WTC11 (cell line): ENCODE results near the gene TEP1. TPM values are rescaled to one million over a fixed set of nuclear protein-coding genes. Genes with fewer than 3 reads are reported as not detected.
A peak's percentile ranks its signal among the peaks of the same experiment; 100 is the strongest.

Experiments used
- IRF2 ChIP-seq: sonication (generic); formaldehyde crosslinking; IDR thresholded peaks from 2 replicates; pipeline ENCODE4 v1.8.0; 2022; ENCODE audit warnings: low read depth, missing genetic modification reagents, borderline replicate concordance
- JUN ChIP-seq: sonication (generic); formaldehyde crosslinking; IDR thresholded peaks from 2 replicates; pipeline ENCODE4 v1.8.0; 2023; ENCODE audit warnings: mild to moderate bottlenecking, missing genetic modification reagents
- MXD4 ChIP-seq: fragments of 250-450 bp; sonication (Bioruptor Pico); IDR thresholded peaks from 2 replicates; pipeline ENCODE4 v1.8.0; 2021; ENCODE audit warnings: mild to moderate bottlenecking, moderate library complexity, borderline replicate concordance
- NR1H2 ChIP-seq: sonication (generic); formaldehyde crosslinking; IDR thresholded peaks from 2 replicates; pipeline ENCODE4 v1.9.0; 2021; ENCODE audit warnings: mild to moderate bottlenecking, moderate library complexity, missing genetic modification reagents
- SMAD3 ChIP-seq: sonication (generic); formaldehyde crosslinking; IDR thresholded peaks from 2 replicates; pipeline ENCODE4 v1.8.0; 2022; ENCODE audit warnings: missing genetic modification reagents, mild to moderate bottlenecking, borderline replicate concordance
- TCF7 ChIP-seq: sonication (generic); formaldehyde crosslinking; IDR thresholded peaks from 2 replicates; pipeline ENCODE4 v1.8.0; 2022; ENCODE audit warnings: mild to moderate bottlenecking, low read depth, missing genetic modification reagents, moderate library complexity
- ZNF232 ChIP-seq: sonication (generic); formaldehyde crosslinking; IDR thresholded peaks from 2 replicates; pipeline ENCODE4 v1.8.0; 2022; ENCODE audit warnings: mild to moderate bottlenecking, missing genetic modification reagents
- total RNA-seq: library from RNA; stranded (reverse); gene quantifications from 3 replicates; pipeline ENCODE4 v1.2.3, GENCODE V29; 2021
- TF ChIP-seq, protein P1 (sequence below): sonication (generic); formaldehyde crosslinking; IDR thresholded peaks from 2 replicates; pipeline ENCODE4 v1.8.1; 2022; ENCODE audit warnings: mild to moderate bottlenecking, moderate library complexity, missing genetic modification reagents
- TF ChIP-seq, protein P2 (sequence below): sonication (generic); formaldehyde crosslinking; IDR thresholded peaks from 2 replicates; pipeline ENCODE4 v1.8.1; 2023; ENCODE audit warnings: mild to moderate bottlenecking, missing genetic modification reagents, borderline replicate concordance
- TF ChIP-seq, protein P3 (sequence below): sonication (generic); formaldehyde crosslinking; IDR thresholded peaks from 2 replicates; pipeline ENCODE4 v1.8.0; 2022; ENCODE audit warnings: mild to moderate bottlenecking, missing genetic modification reagents
- TF ChIP-seq, protein P4 (sequence below): fragments of 250-450 bp; sonication (Bioruptor Pico); IDR thresholded peaks from 2 replicates; pipeline ENCODE4 v1.9.0; 2021; ENCODE audit warnings: mild to moderate bottlenecking
- TF ChIP-seq, protein P5 (sequence below): sonication (generic); formaldehyde crosslinking; IDR thresholded peaks from 2 replicates; pipeline ENCODE4 v1.8.0; 2022; ENCODE audit warnings: missing genetic modification reagents
- TF ChIP-seq, protein P6 (sequence below): fragments of 250-450 bp; sonication (Bioruptor Pico); conservative IDR thresholded peaks from 2 replicates; pipeline ENCODE4 v1.9.0; 2021; ENCODE audit warnings: mild to moderate bottlenecking
- TF ChIP-seq, protein P7 (sequence below): sonication (generic); formaldehyde crosslinking; IDR thresholded peaks from 2 replicates; pipeline ENCODE4 v1.8.1; 2023; ENCODE audit warnings: mild to moderate bottlenecking, moderate library complexity, missing genetic modification reagents
- TF ChIP-seq, protein P8 (sequence below): sonication (generic); formaldehyde crosslinking; IDR thresholded peaks from 2 replicates; pipeline ENCODE4 v1.8.0; 2023; ENCODE audit warnings: missing genetic modification reagents, mild to moderate bottlenecking, borderline replicate concordance
- TF ChIP-seq, protein P9 (sequence below): fragments of 200-600 bp; IDR thresholded peaks from 2 replicates; pipeline ENCODE4 v1.8.0; 2022; ENCODE audit warnings: antibody characterized with exemption

Gene TEP1
- total RNA-seq, 1 experiment from 2014 or later: 16.0 TPM

DNA sequence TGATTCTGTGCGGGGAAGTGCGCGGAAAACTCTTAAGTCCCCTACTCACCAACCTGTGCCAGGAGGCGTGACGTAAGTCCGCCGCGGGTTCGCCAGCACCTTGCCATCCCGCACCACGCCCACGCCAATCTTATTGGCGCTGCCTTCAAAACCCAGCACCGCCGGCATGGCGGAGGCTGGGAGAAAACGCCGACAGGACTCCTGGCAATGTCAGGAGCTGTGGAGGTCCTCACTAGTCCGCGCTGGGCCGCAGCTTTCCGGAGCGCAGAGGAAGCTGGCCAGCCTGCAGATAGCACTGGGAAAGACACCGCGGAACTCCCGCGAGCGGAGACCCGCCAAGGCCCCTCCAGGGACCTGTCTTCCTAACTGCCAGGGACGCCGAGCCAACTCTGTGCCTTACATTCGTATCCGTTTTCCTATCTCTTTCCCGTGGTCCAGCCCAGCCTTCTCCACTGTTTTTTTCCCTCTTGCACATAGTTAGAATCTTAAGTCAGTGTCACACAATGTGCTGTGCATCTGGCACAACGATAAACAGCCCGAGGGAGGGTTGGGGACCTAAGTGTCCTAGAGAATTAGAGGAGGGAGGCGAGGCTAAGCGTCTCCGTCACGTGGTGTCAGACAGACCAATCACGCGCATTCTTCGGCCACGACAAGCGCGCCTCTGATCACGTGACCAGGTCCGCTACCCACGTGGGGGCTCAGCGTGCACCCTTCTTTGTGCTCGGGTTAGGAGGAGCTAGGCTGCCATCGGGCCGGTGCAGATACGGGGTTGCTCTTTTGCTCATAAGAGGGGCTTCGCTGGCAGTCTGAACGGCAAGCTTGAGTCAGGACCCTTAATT lies 41.4 kb upstream of the TEP1 start, which contains the start of the genes APEX1 and OSGEP (continued):
- no peak for TF ChIP-seq MXD4 (CRISPR knock-in tag)
- TF ChIP-seq, protein P1, sequence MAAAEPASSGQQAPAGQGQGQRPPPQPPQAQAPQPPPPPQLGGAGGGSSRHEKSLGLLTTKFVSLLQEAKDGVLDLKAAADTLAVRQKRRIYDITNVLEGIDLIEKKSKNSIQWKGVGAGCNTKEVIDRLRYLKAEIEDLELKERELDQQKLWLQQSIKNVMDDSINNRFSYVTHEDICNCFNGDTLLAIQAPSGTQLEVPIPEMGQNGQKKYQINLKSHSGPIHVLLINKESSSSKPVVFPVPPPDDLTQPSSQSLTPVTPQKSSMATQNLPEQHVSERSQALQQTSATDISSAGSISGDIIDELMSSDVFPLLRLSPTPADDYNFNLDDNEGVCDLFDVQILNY (CRISPR knock-in tag): no peak; the same call in 1 of the 2 replicates
- TF ChIP-seq, protein P2, sequence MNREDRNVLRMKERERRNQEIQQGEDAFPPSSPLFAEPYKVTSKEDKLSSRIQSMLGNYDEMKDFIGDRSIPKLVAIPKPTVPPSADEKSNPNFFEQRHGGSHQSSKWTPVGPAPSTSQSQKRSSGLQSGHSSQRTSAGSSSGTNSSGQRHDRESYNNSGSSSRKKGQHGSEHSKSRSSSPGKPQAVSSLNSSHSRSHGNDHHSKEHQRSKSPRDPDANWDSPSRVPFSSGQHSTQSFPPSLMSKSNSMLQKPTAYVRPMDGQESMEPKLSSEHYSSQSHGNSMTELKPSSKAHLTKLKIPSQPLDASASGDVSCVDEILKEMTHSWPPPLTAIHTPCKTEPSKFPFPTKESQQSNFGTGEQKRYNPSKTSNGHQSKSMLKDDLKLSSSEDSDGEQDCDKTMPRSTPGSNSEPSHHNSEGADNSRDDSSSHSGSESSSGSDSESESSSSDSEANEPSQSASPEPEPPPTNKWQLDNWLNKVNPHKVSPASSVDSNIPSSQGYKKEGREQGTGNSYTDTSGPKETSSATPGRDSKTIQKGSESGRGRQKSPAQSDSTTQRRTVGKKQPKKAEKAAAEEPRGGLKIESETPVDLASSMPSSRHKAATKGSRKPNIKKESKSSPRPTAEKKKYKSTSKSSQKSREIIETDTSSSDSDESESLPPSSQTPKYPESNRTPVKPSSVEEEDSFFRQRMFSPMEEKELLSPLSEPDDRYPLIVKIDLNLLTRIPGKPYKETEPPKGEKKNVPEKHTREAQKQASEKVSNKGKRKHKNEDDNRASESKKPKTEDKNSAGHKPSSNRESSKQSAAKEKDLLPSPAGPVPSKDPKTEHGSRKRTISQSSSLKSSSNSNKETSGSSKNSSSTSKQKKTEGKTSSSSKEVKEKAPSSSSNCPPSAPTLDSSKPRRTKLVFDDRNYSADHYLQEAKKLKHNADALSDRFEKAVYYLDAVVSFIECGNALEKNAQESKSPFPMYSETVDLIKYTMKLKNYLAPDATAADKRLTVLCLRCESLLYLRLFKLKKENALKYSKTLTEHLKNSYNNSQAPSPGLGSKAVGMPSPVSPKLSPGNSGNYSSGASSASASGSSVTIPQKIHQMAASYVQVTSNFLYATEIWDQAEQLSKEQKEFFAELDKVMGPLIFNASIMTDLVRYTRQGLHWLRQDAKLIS: no peak; the same call in 1 of the 2 replicates
- TF ChIP-seq, protein P3, sequence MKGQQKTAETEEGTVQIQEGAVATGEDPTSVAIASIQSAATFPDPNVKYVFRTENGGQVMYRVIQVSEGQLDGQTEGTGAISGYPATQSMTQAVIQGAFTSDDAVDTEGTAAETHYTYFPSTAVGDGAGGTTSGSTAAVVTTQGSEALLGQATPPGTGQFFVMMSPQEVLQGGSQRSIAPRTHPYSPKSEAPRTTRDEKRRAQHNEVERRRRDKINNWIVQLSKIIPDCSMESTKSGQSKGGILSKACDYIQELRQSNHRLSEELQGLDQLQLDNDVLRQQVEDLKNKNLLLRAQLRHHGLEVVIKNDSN: peak; percentile 100
- no peak for TF ChIP-seq NR1H2 (CRISPR knock-in tag)
- TF ChIP-seq, protein P4, sequence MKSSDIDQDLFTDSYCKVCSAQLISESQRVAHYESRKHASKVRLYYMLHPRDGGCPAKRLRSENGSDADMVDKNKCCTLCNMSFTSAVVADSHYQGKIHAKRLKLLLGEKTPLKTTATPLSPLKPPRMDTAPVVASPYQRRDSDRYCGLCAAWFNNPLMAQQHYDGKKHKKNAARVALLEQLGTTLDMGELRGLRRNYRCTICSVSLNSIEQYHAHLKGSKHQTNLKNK (CRISPR knock-in tag): no peak
- TF ChIP-seq, protein P5, sequence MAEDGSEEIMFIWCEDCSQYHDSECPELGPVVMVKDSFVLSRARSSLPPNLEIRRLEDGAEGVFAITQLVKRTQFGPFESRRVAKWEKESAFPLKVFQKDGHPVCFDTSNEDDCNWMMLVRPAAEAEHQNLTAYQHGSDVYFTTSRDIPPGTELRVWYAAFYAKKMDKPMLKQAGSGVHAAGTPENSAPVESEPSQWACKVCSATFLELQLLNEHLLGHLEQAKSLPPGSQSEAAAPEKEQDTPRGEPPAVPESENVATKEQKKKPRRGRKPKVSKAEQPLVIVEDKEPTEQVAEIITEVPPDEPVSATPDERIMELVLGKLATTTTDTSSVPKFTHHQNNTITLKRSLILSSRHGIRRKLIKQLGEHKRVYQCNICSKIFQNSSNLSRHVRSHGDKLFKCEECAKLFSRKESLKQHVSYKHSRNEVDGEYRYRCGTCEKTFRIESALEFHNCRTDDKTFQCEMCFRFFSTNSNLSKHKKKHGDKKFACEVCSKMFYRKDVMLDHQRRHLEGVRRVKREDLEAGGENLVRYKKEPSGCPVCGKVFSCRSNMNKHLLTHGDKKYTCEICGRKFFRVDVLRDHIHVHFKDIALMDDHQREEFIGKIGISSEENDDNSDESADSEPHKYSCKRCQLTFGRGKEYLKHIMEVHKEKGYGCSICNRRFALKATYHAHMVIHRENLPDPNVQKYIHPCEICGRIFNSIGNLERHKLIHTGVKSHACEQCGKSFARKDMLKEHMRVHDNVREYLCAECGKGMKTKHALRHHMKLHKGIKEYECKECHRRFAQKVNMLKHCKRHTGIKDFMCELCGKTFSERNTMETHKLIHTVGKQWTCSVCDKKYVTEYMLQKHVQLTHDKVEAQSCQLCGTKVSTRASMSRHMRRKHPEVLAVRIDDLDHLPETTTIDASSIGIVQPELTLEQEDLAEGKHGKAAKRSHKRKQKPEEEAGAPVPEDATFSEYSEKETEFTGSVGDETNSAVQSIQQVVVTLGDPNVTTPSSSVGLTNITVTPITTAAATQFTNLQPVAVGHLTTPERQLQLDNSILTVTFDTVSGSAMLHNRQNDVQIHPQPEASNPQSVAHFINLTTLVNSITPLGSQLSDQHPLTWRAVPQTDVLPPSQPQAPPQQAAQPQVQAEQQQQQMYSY: no peak
- TF ChIP-seq TCF7 (CRISPR knock-in tag): no peak
- TF ChIP-seq, protein P6, sequence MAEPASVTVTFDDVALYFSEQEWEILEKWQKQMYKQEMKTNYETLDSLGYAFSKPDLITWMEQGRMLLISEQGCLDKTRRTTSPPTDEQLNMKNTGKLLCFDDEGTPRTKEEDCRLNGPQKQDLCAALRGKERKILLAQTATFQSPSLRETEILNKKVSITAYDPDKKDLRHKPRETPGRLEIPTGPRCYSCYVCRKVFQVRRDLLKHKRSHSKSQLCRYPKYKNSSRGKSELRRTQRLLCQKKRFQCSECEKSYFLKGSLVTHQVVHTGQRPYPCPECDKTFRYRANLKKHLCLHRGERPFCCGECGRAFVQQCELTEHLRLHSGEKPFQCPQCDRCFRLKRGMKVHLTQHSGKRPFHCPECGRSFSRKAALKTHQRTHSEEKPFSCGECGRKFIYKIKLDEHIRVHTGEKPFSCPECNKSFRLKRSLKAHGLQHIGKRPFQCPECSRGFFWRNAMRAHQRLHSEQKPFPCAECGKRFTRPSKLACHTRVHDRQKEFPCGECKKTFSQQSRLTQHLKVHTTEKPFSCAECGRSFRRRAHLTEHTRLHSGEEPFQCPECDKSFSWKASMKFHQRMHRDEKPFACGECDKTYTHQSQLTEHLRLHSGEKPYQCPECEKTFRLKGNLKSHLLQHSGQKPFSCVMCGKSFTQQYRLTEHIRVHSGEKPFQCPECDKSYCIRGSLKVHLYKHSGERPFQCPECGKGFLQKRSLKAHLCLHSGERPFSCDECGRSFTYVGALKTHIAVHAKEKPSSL (CRISPR knock-in tag): no peak
- peak; percentile 50; the same call in 1 of the 2 replicates for TF ChIP-seq SMAD3 (CRISPR knock-in tag)
- no peak for TF ChIP-seq IRF2 (CRISPR knock-in tag)
- TF ChIP-seq, protein P7, sequence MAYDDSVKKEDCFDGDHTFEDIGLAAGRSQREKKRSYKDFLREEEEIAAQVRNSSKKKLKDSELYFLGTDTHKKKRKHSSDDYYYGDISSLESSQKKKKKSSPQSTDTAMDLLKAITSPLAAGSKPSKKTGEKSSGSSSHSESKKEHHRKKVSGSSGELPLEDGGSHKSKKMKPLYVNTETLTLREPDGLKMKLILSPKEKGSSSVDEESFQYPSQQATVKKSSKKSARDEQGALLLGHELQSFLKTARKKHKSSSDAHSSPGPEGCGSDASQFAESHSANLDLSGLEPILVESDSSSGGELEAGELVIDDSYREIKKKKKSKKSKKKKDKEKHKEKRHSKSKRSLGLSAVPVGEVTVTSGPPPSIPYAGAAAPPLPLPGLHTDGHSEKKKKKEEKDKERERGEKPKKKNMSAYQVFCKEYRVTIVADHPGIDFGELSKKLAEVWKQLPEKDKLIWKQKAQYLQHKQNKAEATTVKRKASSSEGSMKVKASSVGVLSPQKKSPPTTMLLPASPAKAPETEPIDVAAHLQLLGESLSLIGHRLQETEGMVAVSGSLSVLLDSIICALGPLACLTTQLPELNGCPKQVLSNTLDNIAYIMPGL (CRISPR knock-in tag): peak; percentile 66; the same call in 1 of the 2 replicates
- TF ChIP-seq JUN (CRISPR knock-in tag): no peak
- TF ChIP-seq, protein P8, sequence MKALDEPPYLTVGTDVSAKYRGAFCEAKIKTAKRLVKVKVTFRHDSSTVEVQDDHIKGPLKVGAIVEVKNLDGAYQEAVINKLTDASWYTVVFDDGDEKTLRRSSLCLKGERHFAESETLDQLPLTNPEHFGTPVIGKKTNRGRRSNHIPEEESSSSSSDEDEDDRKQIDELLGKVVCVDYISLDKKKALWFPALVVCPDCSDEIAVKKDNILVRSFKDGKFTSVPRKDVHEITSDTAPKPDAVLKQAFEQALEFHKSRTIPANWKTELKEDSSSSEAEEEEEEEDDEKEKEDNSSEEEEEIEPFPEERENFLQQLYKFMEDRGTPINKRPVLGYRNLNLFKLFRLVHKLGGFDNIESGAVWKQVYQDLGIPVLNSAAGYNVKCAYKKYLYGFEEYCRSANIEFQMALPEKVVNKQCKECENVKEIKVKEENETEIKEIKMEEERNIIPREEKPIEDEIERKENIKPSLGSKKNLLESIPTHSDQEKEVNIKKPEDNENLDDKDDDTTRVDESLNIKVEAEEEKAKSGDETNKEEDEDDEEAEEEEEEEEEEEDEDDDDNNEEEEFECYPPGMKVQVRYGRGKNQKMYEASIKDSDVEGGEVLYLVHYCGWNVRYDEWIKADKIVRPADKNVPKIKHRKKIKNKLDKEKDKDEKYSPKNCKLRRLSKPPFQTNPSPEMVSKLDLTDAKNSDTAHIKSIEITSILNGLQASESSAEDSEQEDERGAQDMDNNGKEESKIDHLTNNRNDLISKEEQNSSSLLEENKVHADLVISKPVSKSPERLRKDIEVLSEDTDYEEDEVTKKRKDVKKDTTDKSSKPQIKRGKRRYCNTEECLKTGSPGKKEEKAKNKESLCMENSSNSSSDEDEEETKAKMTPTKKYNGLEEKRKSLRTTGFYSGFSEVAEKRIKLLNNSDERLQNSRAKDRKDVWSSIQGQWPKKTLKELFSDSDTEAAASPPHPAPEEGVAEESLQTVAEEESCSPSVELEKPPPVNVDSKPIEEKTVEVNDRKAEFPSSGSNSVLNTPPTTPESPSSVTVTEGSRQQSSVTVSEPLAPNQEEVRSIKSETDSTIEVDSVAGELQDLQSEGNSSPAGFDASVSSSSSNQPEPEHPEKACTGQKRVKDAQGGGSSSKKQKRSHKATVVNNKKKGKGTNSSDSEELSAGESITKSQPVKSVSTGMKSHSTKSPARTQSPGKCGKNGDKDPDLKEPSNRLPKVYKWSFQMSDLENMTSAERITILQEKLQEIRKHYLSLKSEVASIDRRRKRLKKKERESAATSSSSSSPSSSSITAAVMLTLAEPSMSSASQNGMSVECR (CRISPR knock-in tag): peak; percentile 67; the same call in 1 of the 2 replicates
- no peak for TF ChIP-seq ZNF232 (CRISPR knock-in tag)
- TF ChIP-seq, protein P9, sequence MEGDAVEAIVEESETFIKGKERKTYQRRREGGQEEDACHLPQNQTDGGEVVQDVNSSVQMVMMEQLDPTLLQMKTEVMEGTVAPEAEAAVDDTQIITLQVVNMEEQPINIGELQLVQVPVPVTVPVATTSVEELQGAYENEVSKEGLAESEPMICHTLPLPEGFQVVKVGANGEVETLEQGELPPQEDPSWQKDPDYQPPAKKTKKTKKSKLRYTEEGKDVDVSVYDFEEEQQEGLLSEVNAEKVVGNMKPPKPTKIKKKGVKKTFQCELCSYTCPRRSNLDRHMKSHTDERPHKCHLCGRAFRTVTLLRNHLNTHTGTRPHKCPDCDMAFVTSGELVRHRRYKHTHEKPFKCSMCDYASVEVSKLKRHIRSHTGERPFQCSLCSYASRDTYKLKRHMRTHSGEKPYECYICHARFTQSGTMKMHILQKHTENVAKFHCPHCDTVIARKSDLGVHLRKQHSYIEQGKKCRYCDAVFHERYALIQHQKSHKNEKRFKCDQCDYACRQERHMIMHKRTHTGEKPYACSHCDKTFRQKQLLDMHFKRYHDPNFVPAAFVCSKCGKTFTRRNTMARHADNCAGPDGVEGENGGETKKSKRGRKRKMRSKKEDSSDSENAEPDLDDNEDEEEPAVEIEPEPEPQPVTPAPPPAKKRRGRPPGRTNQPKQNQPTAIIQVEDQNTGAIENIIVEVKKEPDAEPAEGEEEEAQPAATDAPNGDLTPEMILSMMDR: no peak
